H9 (cell line): ENCODE results near the gene PLEKHD1. TPM values are rescaled to one million over a fixed set of nuclear protein-coding genes. Genes with fewer than 3 reads are reported as not detected.

Source experiments
- DNase-seq: peaks from one replicate; pipeline ENCODE4 v3.0.0-alpha.2; 2017
- H2AFZ ChIP-seq: one replicate; pipeline ENCODE4 v1.6.1; 2013; ENCODE audit warnings: mild to moderate bottlenecking, low read length, control low read depth, moderate library complexity
- H2AK5ac ChIP-seq: 2 replicates; pipeline ENCODE4 v1.6.1; 2013; ENCODE audit warnings: low read length, control low read depth, mixed read lengths; ENCODE audit not compliant: insufficient read length
- H2BK120ac ChIP-seq: one replicate; pipeline ENCODE4 v1.6.1; 2013; ENCODE audit warnings: low read depth, mild to moderate bottlenecking, low read length, control low read depth, inconsistent platforms; ENCODE audit not compliant: poor library complexity, severe bottlenecking
- H2BK12ac ChIP-seq: 2 replicates; pipeline ENCODE4 v1.6.1; 2013; ENCODE audit warnings: low read length, control low read depth, mixed read lengths, low read depth; ENCODE audit not compliant: insufficient read length
- H2BK15ac ChIP-seq: 2 replicates; pipeline ENCODE4 v1.6.1; 2013; ENCODE audit warnings: low read depth, low read length, control low read depth
- H2BK20ac ChIP-seq: one replicate; pipeline ENCODE4 v1.6.1; 2013; ENCODE audit warnings: low read depth, mild to moderate bottlenecking, low read length, control low read depth, inconsistent platforms; ENCODE audit not compliant: poor library complexity, severe bottlenecking
- H2BK5ac ChIP-seq: 2 replicates; pipeline ENCODE4 v1.6.1; 2013; ENCODE audit warnings: low read length, control low read depth, mixed read lengths; ENCODE audit not compliant: insufficient read length
- H3K14ac ChIP-seq: 2 replicates; pipeline ENCODE4 v1.6.1; 2013; ENCODE audit warnings: low read length, control low read depth; ENCODE audit not compliant: insufficient read depth
- H3K18ac ChIP-seq: 2 replicates; pipeline ENCODE4 v1.6.1; 2013; ENCODE audit warnings: low read depth, mild to moderate bottlenecking, mixed read lengths, low read length, control low read depth; ENCODE audit not compliant: insufficient read length
- H3K23ac ChIP-seq: 2 replicates; pipeline ENCODE4 v1.6.1; 2013; ENCODE audit warnings: low read length, control low read depth, mixed read lengths, low read depth; ENCODE audit not compliant: insufficient read length
- H3K23me2 ChIP-seq: 2 replicates; pipeline ENCODE4 v1.6.1; 2013; ENCODE audit warnings: low read depth, mild to moderate bottlenecking, mixed read lengths, low read length, control low read depth; ENCODE audit not compliant: insufficient read length, poor library complexity, severe bottlenecking
- H3K27ac ChIP-seq: 2 replicates; pipeline ENCODE4 v1.5.1; 2013; ENCODE audit warnings: low read length, control low read depth, mixed read lengths, low read depth; ENCODE audit not compliant: insufficient read length
- H3K27me3 ChIP-seq: 2 replicates; pipeline ENCODE4 v1.6.1; 2013; ENCODE audit warnings: low read length, control low read depth, inconsistent platforms; ENCODE audit not compliant: insufficient read depth
- H3K4ac ChIP-seq: 2 replicates; pipeline ENCODE4 v1.6.1; 2013; ENCODE audit warnings: low read depth, mild to moderate bottlenecking, control low read depth, inconsistent platforms, low read length, moderate library complexity
- H3K4me1 ChIP-seq: 2 replicates; pipeline ENCODE4 v1.6.1; 2013; ENCODE audit warnings: low read length, control low read depth, inconsistent platforms; ENCODE audit not compliant: insufficient read depth
- H3K4me2 ChIP-seq: 2 replicates; pipeline ENCODE4 v1.6.1; 2013; ENCODE audit warnings: low read length, control low read depth, mixed read lengths; ENCODE audit not compliant: insufficient read length, insufficient read depth
- H3K56ac ChIP-seq: 2 replicates; pipeline ENCODE4 v1.6.1; 2013; ENCODE audit warnings: low read depth, mild to moderate bottlenecking, mixed read lengths, low read length, control low read depth; ENCODE audit not compliant: insufficient read length
- H3K79me1 ChIP-seq: 2 replicates; pipeline ENCODE4 v1.6.1; 2013; ENCODE audit warnings: low read depth, mild to moderate bottlenecking, moderate library complexity, low read length, control low read depth, inconsistent platforms; ENCODE audit not compliant: insufficient read depth, poor library complexity, severe bottlenecking
- H3K79me2 ChIP-seq: 2 replicates; pipeline ENCODE4 v1.6.1; 2013; ENCODE audit warnings: low read length, control low read depth, inconsistent platforms; ENCODE audit not compliant: insufficient read depth
- H3K9ac ChIP-seq: 2 replicates; pipeline ENCODE4 v1.6.1; 2013; ENCODE audit warnings: low read length, control low read depth, mixed read lengths; ENCODE audit not compliant: insufficient read length; ENCODE audit errors: extremely low read depth
- H3K9me3 ChIP-seq: one replicate; pipeline ENCODE4 v1.6.1; 2013; ENCODE audit warnings: low read depth, low read length, inconsistent platforms; ENCODE audit not compliant: control insufficient read depth
- H3T11ph ChIP-seq: one replicate; pipeline ENCODE4 v1.6.1; 2013; ENCODE audit warnings: mild to moderate bottlenecking, low read length, control low read depth, inconsistent platforms
- H4K20me1 ChIP-seq: one replicate; pipeline ENCODE4 v1.6.1; 2013; ENCODE audit not compliant: control insufficient read depth, insufficient read length, insufficient read depth
- H4K5ac ChIP-seq: 2 replicates; pipeline ENCODE4 v1.6.1; 2013; ENCODE audit warnings: low read depth, mild to moderate bottlenecking, mixed read lengths, low read length, control low read depth; ENCODE audit not compliant: insufficient read length
- H4K8ac ChIP-seq: replicated peaks from 2 replicates; pipeline ENCODE4 v1.6.1; 2013; ENCODE audit warnings: low read length, control low read depth, mixed read lengths, low read depth; ENCODE audit not compliant: insufficient read length
- H4K91ac ChIP-seq: 2 replicates; pipeline ENCODE4 v1.6.1; 2013; ENCODE audit warnings: low read depth, mild to moderate bottlenecking, moderate library complexity, mixed read lengths, low read length, control low read depth; ENCODE audit not compliant: insufficient read length
- H3K27ac Mint-ChIP-seq, 3 experiments: 2 replicates in 2 of 3; 3 replicates in 1 of 3; pipeline ENCODE4 v1.8.0; 2020 to 2021; ENCODE audit warnings: mixed read lengths in 3 of 3, mild to moderate bottlenecking in 1 of 3, moderate library complexity in 1 of 3
- H3K27me3 Mint-ChIP-seq: 2 replicates; pipeline ENCODE4 v1.8.0; 2021; ENCODE audit warnings: low read depth, mild to moderate bottlenecking, moderate library complexity, mixed read lengths
- H3K36me3 Mint-ChIP-seq, 3 experiments: 2 replicates in 2 of 3; 3 replicates in 1 of 3; pipeline ENCODE4 v1.8.0; 2020 to 2021; ENCODE audit warnings: low read depth in 3 of 3, mixed read lengths in 3 of 3; ENCODE audit not compliant: insufficient read depth in 1 of 3
- H3K4me1 Mint-ChIP-seq, 2 experiments: 2 replicates each; pipeline ENCODE4 v1.8.0; 2020; ENCODE audit warnings: mixed read lengths in 2 of 2
- H3K4me3 Mint-ChIP-seq, 2 experiments: 2 replicates in 1 of 2; 3 replicates in 1 of 2; pipeline ENCODE4 v1.8.0; 2020 to 2021; ENCODE audit warnings: mild to moderate bottlenecking in 2 of 2, mixed read lengths in 2 of 2, moderate library complexity in 1 of 2
- H3K9me3 Mint-ChIP-seq, 2 experiments: 2 replicates in 1 of 2; 3 replicates in 1 of 2; pipeline ENCODE4 v1.8.0; 2020; ENCODE audit warnings: mild to moderate bottlenecking in 2 of 2, mixed read lengths in 2 of 2, moderate library complexity in 1 of 2
- CTCF ChIP-seq: fragments of 200-600 bp; sonication (generic); conservative IDR thresholded peaks from 3 replicates; pipeline ENCODE4 v1.8.0; 2021; ENCODE audit warnings: antibody characterized with exemption, mild to moderate bottlenecking
- WGBS: extraction: QIAGEN DNeasy Blood & Tissue Kit; methylation state at CpG from one replicate; pipeline ENCODE4 v1.1.7; 2013; ENCODE audit warnings: missing lambda C conversion rate, low lambda C conversion rate, mixed read lengths; ENCODE audit not compliant: insufficient read length; ENCODE audit errors: extremely low coverage; 5-methylcytosine and 5-hydroxymethylcytosine counted together
- total RNA-seq: library from RNA; stranded (reverse); gene quantifications from 2 replicates; pipeline ENCODE4 v1.2.1, GENCODE V29; 2021

PLEKHD1 gene
- total RNA-seq, 1 experiment from 2014 or later = 0.37 TPM

- no peak overlapping the region for H2BK20ac ChIP-seq
- H4K91ac ChIP-seq = no peak overlapping the region
- no peak overlapping the region for H2AK5ac ChIP-seq
- no peak overlapping the region for H3K23ac ChIP-seq
- H2BK120ac ChIP-seq = no peak overlapping the region
- no peak overlapping the region for H4K5ac ChIP-seq
- H3K79me2 ChIP-seq = no peaks in the 10 kb centered on the region
- Mint-ChIP-seq H3K27ac (no peak overlapping the region), H3K36me3 (peaks cover 0 to 9% (median 6%) of the 10 kb centered on the region in 3 experiments; a peak in 4 of 7 replicates), H3K9me3 (peaks cover 3 to 7% of the 10 kb centered on the region in 2 experiments; a peak in 3 of 5 replicates), H3K27me3 (peaks cover 53% of the 10 kb centered on the region), H3K4me3 (no peak overlapping the region), H3K4me1 (peaks cover 7 to 13% of the 10 kb centered on the region in 2 experiments; a peak in 3 of 4 replicates)
- no peak for DNase-seq
- no peak overlapping the region for H3K18ac ChIP-seq
- H2BK5ac ChIP-seq = no peak overlapping the region
- peaks cover 8% of the 10 kb centered on the region for H3K23me2 ChIP-seq
- H3K27ac ChIP-seq = no peak overlapping the region
- H3K9ac ChIP-seq = no peak overlapping the region
- no peak for TF ChIP-seq CTCF
- no peak overlapping the region for H4K8ac ChIP-seq
- H3K79me1 ChIP-seq = no peaks in the 10 kb centered on the region
- no peaks in the 10 kb centered on the region for H3K9me3 ChIP-seq
- H2BK12ac ChIP-seq = no peak overlapping the region
- no peak overlapping the region for H3K14ac ChIP-seq
- no peak overlapping the region for H3K4ac ChIP-seq
- H2AFZ ChIP-seq = no peak overlapping the region
- no peaks in the 10 kb centered on the region for H3K4me1 ChIP-seq
- WGBS = no CpG with 5 or more reads among the region's 5 CpGs
- H3K27me3 ChIP-seq = peaks cover 23% of the 10 kb centered on the region; the same call in 1 of the 2 replicates
- no peaks in the 10 kb centered on the region for H4K20me1 ChIP-seq
- no peak overlapping the region for H3T11ph ChIP-seq
- no peak overlapping the region for H3K4me2 ChIP-seq
- no peak overlapping the region for H2BK15ac ChIP-seq
- no peak overlapping the region for H3K56ac ChIP-seq
Observed at GRCh38 chr14:69479696-69480095, 4.8 kb upstream of the PLEKHD1 start.
